Forelimb muscle (tissue), 1 donor: ENCODE results near the gene PPT2. TPM values are rescaled to one million over a fixed set of nuclear protein-coding genes. Genes with fewer than 3 reads are reported as not detected.

Experiments
- DNase-seq: peaks from one replicate; pipeline ENCODE4 v3.0.0-alpha.2; 2013; ENCODE audit warnings: low read depth
- polyA plus RNA-seq: library from polyadenylated mRNA; unstranded; fragments of 120-200 nt; gene quantifications from one replicate; pipeline ENCODE4 v1.2.1, GENCODE V29; 2013; ENCODE audit not compliant: insufficient read length

PPT2 gene, protein sequence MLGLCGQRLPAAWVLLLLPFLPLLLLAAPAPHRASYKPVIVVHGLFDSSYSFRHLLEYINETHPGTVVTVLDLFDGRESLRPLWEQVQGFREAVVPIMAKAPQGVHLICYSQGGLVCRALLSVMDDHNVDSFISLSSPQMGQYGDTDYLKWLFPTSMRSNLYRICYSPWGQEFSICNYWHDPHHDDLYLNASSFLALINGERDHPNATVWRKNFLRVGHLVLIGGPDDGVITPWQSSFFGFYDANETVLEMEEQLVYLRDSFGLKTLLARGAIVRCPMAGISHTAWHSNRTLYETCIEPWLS
- polyA plus RNA-seq, result 34.6 TPM

DNA sequence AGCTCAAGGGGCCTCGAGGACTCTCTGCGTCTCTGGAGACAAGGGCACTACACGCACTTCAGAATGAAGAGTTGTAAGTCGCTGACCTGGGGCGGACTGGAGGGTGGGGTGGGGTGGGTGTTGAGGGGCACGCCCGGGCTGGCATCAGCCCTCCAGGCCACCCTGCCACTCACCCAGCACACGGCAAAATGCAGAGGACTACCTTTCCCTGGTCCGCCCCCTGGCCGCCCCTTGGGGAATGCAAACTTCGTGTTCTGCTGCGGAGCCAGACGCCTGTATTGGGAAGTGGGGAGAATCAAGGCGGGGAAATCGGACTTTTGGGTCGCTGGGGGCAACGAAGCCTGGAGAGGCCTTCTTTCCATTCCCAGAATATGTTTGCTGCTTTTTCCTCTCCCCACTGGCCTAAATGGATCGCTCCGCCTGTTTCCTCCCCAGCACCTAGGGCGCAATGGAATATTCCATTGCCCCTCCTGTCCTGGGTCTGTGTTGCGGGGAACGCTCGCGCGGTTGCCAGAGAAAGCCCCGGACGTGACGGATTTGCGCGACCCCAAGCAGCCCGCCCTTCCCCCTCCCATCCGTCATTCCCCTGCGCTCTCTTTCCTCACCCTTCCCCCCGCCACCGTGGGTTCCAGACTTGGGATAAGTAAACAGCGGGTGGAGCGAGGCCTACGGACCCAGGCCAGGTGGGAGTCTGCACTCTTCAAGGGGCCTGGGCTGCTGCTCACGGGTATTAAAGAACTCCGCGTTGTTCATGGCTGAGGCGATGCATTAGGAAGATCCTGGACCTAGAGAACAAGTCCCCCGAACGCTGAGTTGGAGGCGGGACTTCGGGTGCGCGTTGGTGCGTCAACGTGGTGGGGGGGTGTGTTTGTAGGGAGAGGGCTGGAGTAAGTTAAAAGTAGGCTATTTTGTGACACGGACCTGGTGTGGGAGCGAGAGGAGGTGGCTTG, at the start of gene PPT2:
Gene PPT2, plus strand, starts transcription at position 578 of the 950 bp plus-strand sequence. CDS start 454 bp downstream, outside the sequence.
- peak; percentile 89 for DNase-seq

DNA sequence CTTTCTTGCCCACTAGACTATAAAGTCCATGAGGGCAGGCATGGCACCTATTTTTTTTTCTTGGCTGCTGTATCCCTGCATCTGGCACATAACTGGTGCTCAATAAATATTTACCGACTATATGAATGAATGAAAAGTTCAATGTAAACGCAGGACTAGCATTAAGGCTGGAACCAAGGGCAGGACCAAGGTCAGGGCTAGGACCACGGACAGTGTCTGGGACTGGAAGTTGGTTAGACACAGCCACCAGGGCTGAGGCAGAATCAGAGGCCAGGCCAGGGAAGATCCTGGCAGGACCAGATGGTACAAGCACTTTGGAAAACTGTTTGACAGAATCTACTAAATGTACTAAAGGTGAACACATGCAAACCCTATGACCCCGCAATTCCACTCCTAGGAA, 48.5 kb upstream of the PPT2 start:
- DNase-seq, result no peak

DNA sequence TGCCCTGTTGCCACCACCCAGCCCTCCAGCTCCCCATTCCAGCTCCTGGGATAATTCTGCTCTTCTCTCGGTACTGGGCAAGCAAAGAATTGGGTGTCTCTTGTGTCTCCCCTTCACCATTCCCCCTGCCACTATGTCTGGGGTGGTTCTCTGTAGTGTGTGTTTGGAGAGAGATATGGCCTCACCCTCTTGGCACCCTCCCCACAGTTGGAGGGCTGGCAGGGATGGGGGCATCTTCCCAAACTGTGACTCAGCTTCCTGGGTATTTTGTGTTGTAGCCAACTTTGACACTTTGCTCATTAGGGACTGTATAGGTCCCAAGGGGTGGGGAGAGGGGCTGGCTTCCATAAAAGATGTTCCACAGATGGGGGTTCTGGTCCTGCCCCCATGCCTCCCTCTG, 46.5 kb upstream of the PPT2 start:
- no peak for DNase-seq

DNA sequence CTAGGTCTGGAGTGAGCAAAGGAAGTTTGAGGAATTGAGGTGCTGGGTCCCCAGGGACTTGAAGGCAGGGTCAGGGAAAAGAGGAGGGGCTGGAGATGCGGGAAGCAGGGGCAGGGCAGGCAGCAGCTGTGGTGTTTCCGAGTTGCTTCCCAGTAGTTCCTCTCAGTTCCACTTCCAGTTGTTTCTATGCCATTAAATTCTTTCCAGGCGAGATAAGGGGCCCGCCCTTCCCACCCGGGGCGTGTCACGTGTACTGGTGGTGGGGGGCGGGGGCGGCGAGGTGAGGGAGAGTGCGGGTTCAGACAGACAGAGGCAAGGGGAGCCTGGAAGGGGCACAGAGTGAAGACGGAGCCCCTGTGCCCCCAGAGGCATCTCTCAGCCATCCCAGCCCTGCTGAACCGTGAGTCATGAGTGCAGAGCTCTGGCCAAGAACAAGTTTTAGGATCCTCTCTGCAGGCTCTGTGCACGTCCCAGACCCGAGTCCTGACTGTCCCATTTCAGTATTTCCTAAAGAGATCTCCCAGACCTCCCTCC, 45.8 kb upstream of the PPT2 start:
- no peak for DNase-seq

DNA sequence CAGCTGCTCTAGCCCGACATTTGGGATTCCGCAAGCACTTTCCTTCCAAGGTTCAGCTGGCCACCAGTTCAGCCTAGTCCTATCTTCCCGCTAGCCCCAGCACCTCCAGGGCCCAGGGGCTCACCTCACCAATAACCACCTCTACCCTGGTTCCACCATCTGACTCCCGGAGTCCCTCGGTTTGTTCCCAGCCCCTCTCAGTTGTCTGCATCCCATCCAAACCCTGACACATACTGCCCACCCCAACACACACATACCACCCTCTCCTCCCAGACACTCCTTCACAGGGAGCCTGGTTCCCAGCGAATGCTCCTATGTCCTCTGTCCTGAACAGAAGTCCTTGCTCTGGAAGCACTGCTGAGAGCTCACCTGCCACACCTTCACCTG, 45.2 kb upstream of the PPT2 start:
- no peak for DNase-seq

DNA sequence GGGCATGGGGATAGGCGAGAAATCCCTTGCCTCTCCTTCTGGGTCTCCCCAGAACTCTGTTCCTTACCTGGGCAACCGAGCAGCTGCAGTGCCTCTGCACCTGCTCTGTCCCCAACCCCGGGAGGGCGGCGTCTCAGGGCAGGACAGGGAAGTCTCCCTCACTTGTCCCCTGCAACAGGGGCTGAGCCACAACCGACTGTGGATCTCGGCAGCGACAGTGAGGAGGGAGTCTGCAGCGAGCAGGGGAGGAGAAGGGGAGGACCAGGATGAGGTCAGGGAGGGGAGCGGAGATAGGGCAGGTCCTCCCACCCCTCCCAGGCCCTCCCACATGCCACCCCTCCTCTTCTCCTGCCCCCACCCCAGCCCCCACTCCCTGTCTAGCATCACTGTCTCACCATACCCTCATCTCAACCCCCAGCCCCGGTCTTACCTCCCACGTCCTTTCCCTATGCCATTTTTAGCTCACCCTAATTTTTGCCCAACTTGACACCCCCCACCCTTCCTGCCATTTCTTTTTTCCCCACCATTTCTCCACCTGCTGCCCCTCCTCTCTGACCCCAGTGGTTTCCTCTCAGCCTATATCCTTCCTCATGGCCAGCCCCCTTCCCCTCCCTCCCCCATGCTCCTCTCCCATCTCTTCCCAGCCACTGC, 44.7 kb upstream of the PPT2 start, which contains the start of gene TNXB:
Gene TNXB, minus strand, starts transcription at position 225 of the 651 bp plus-strand sequence. CDS start 11,140 bp downstream, outside the sequence.
- DNase-seq, result no peak

DNA sequence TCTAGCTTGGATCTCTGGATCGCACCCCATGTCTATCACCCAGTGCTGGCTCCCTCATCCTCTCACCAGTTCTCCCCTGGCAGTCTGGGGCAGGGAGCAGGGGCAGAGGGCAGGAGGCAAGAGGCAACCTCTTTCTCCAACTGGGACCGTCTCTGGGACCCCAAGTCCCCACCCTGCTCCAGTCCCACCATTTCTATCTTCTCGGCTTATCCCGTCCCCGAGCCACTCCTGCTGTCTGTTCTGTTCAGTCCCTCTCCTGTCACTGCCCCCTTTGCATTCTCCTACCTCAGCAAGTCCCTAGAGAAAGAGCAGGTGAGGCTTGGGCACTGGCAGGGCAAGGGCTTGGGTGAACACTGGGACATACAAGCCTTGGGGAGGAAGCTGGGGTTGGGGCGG, 44.2 kb upstream of the PPT2 start:
- DNase-seq, result no peak

DNA sequence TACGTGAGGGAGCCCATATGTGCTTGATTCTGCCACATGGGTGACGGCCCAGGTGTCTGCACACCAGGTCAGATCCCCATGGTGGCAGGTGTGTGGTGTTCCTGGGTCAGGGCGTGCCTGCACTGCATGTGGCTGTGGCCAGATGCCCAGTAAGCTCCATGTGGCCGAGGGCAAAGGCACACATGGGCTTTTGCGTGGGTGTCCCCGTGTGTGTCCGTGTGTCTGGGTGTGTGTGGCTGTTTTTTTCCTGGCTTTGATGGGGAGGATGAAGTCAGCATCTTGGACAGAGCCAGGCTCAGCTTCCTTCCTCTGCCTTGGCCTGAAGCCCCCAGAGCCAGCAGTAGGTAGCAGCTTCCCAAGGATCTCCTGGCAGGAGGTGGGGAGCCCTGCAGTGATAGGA, 43.3 kb upstream of the PPT2 start:
- no peak for DNase-seq

DNA sequence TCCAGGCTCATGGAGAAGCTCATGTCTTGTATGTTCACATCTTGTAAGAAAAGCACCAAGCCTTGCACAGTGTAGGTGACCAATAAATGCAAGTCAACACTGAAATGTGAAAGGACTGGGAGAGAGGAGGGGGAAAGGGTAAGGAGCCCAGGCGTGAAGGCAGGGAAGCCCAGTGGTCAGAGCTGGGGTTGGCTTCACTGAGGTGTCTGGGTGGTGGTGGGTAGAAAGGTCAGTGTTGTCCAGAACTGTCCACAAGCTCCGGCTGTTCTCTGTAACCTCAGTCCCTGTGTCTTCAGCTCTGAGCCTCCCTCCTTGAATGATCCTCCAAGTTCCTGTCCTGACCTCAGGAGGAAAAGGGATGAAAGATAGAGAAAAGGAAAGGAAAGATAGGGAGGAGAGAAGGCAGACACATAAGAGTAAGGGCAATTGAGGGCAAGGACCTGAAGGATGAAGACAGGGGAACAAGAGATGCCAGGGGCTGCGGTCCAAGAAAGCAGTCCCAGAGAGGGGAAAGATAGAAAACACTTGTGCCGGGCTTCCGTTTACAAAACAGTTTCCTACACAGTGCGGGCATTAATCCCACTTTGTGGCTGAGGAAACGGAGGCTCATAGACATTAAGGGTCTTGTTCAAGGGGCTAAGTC, 42.4 kb upstream of the PPT2 start:
- no peak for DNase-seq

DNA sequence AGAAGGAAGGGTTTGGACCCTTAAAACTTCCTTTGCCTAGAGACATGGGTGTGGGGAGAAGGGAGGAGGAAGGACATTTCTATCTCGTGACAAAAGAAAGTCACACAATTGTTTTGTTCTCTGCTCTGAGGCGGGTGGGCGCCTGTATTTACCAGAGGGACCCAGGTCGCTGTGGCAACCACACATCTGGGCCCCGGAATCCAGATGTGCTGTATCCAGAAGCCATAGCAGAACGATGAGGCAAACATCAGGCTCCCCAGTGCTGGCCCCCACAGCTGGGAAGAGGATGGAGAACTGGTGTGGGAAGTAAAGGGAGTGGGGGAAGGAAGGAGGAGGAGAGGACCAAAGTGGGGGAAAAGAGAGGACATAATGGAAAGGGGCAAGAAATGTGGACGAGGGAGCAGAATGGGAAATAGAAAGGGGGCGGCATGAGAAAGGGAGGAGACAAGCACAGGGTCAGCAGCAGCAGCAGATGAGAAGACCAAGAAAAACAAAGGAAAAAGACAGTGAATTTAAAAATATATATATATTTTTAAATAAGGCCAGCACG, 41.4 kb upstream of the PPT2 start:
- peak; percentile 87 for DNase-seq

DNA sequence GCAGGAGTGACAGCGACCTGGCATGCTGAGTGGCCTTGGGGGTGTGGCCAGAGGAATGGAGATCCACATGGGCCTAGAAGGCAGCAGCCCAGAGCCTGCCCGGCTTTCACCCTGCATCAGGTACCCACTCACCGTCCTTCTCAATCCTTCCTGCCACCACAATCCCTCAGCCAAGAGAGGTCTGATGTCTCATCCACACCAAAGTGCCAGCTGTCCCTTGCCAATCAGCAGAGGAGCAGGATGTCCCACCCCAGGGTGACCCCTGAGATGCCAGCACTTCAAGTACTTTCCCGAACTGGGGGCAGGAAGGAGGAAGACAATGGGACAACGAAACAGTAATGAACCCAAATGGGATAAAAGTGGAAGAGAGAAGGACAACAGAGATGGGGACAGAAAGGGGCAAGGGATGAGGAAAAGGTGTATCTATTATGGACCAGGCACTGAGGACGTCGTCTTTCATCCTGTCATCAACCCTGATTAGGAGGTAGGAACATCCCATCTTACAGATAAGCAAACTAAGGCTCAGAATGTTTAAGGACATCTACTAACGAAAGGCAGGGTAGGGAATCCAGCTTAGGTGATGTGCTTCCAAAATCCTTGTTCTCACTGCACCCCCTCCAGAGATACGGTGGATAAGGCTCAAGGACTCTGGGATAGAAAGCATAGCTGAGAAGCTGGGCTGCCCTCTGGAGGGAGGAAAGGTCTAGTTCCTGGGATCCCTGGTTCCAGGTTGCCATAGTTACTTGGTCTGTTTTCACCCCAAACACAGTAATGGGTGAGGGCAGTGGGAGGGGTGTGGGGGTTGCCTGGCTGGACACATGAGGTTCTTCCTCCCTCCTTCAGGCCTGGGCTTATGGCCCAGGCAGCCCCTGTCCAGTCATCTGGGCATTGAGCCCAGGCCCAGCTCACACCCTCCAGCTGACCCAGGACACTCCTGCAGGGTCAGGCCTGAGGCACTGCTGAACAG, 40.3 kb upstream of the PPT2 start:
- DNase-seq, result peak; percentile 95

DNA sequence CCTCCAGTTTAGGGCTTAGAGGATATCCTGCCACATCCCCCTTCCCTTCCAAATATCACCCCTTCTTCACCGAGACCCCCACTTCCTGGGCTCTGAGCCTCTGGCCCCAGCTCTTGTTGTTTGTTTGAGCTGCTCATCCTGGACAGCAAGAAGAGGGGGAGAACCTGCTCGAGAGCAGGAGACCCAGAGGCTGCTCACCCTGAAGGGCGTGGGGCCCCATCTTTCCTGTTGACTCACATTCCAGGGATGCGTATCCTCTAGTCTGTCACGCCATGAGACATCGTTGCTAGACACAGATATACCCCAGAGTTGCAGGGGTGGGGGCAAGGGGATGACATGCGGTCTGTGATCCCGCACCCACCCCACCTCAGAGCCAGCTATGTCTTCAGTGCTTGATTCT, 39.1 kb upstream of the PPT2 start:
- no peak for DNase-seq

DNA sequence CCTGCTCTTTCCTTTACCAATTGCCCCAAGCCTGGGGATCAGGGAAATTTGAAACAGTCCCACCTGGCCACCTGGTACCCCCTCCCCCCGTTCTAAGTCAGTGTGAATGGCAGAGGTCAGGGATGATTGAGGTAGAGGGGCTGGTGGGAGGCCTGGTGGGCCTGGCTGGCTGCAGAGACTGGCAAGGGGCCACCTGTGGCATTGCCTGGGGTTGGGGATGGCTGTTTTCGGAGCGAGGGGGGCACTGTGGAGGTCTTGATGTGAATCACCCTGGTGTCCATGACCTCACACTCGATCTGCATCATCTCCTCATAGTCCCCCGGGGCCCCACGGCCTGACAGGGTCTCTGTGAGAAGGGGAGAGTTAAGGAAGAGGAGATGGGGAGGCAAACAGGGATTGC, 38.3 kb upstream of the PPT2 start:
- DNase-seq, result no peak

DNA sequence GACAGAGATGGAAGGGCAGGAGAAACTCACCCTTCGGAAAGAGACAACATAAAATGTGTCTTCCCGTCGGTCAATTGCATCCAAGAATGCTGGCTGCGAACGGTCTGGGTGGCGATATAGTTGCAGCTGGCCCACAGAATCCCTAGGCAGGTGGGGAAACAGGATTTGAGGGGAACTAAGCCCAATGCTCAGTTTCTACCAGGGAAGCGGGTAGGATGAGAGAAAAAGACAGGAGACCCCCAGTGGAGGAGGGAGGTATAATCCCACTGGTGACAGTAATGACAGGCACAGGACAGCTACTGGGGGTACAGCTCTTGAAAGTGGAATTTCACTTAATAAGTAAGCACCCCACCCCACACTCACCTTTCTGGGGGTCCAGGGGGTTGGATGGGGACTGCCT, 37.3 kb upstream of the PPT2 start:
- DNase-seq, result no peak

DNA sequence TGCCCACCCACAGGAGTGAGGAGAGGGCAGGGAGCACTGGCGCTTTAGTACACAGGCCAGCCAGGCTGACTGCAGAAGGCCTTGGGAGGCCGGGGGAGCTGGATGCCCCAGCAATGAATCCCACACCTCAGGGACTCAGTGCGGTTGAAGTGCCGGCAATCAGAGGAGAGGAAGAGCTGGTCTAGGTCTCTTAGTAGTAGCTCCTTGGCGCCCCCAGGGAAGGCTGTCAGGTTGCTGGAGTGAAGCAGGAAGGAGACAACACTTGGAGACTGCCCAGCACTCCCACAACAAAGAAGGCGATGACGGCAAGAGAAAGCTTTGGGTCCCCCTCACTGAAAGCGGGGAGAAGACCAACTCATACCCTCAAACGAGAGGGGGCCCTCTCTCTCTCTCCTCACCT, 36.5 kb upstream of the PPT2 start:
- no peak for DNase-seq

DNA sequence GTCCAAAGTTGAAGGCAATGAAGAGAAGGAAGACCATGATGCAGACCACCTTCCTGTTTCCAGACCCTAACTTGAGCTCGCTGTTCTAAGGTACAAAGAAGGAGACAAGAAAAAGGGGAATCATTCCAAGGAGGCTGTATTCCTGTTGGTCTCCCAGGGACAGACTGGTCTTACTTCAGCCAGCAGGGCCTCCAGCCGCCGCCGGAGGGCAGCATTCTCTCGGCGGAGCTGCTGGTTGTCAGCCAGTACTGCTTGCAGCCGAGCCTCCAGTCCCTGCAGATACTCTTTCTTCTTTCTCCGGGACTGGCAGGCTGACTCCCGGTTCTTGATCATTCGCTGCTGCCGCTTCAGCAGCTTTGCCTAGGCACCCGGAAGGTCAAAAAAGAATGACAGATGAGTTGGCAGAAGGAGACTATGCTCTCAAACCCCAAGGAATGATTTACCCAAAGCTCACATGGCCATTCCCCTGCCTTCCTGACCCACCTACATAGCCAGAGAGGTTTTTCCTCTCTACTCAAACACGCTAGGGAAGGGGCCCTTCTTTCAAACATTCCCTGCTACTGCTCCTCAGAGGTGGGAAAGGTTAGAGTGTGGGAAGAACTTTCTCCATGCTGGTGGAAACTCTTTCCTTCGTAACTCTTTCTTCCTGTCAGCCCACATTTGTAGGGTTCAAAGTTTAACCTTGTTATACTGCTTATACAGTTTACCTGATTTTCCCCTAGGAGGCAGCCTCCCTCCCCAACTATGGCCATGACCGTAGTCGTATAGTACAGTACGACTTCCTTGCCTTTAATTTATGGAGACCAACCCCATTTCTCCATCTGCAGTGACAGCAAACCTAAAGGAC, 34.9 kb upstream of the PPT2 start:
- no peak for DNase-seq

DNA sequence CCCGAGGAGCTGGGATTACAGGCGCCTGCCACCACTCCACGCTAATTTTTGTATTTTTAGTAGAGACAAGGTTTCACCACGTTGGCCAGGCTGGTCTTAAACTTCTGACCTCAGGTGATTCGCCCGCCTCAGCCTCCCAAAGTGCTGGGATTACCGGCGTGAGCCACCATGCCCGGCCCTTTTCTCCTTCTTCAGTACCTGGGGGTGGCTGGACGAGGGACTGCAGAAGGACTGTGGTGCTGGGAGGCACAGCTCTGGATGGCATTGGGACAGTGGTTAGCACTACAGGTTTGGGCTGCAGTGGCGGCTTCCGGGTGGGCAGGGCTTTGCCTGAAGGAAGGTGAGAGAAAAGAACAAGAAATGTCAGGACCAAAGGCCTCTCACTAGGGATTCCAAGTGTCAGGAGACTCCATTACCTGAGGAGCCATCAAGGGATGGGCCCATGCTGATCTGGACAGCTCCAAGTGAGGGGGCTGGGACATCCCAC, 33.3 kb upstream of the PPT2 start:
- DNase-seq, result no peak

DNA sequence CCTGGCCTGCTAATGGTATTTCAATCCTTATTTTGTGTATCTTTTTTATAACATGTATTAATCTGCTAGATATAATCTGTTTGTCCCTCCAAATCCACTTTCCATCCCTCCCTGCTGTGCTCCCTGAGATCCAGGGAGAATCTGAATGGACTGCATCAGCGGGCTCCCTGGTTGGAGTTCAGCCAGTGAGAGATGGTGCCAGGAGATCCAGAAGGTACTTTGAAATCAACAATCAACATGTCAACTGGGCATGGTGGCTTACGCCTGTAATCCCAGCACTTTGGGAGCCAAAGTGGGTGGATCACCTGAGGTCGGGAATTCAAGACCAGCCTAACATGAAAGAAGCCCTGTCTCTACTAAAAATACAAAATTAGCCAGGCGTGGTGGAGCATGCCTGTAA, 30.3 kb upstream of the PPT2 start:
- DNase-seq, result no peak

DNA sequence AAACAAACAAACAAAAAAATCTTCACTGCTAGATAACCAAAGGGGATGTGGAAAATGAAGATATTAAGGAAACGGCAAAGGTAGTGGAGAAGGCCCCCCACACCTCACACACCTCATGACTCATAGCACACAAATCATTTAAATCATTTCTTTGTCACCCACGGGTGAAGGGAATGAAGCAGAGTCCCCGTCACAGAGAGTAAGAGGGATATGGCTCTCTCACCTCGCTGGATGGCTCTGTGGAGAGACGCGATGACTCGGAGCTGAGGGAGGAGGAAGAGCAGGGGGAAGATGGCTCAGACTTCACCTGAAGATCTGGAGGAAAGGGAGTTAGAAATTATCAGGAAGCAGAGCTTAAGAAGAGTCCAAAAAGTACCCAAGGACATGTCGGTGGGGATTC, 27.1 kb upstream of the PPT2 start:
- DNase-seq, result no peak
